Ammon's horn (tissue), 1 donor: ENCODE results near the gene MRPS15.

Source experiments
- DNase-seq: peaks from one replicate; pipeline ENCODE4 v3.0.0-alpha.2; 2016; ENCODE audit warnings: low spot score

The MRPS15 gene

DNA sequence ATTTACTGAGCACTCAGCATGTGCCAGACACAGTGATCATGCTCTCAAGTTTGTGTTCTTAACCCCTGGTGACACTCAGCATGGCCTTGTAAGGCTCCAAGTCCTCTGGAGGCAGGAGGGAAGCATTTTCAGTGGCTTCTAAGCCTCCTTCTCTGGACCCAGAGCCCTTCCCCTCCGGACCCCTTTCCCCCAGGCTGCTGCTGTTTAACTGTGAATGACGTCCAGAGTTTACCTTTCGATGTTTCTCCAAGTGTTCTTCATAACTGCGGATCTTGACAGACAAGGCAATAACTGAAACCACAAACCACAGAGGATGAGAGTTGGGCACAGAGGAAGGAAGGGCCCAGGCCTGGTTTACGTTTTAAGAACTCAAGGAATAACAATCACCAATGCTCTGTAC, 6.5 kb downstream of the MRPS15 start:
- DNase-seq: no peak

DNA sequence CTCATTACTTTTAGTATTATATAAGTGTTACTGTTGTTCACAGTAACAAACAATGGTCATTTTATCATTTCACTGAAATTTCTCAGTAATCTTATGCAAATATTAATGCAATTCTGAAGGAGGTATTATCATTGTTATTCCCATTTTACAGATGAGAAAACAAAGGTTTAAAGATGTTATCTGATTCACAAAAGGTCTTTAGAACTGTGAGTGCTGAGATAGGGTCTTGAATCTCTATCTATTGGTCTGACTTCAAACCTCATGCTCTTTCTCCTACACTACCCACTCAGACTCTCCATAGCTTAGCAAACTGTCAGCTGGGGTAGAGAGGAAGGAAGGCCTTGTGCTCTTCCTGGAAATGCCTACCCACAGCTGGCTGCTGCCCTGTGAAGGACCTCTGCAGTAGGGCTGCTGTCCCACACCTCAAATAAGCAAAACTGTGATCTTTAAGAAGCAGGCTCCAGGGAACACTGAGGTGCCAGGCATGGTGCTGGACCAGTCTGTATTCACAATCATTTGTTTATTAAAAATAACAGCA, 7.7 kb downstream of the MRPS15 start:
- DNase-seq: no peak

DNA sequence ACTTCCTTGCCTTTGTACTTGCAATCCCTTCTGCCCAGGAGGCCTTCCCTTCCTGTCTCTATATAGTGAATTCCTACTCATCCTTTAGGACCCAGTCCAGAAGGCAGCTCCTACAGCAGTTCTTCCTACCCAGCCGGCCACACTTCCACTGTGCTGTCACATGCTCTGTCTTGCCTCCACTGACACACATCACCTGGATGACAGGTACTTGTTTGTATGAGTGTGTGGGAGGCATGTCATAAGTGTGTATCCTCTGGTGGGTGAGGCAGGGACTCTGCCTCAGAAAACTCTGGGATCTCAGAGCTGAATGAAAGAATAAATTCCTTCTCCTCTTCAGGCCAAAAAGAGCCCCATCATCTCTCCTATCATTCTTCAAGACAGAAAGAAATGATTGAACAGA, 8.8 kb downstream of the MRPS15 start:
- no peak for DNase-seq

DNA sequence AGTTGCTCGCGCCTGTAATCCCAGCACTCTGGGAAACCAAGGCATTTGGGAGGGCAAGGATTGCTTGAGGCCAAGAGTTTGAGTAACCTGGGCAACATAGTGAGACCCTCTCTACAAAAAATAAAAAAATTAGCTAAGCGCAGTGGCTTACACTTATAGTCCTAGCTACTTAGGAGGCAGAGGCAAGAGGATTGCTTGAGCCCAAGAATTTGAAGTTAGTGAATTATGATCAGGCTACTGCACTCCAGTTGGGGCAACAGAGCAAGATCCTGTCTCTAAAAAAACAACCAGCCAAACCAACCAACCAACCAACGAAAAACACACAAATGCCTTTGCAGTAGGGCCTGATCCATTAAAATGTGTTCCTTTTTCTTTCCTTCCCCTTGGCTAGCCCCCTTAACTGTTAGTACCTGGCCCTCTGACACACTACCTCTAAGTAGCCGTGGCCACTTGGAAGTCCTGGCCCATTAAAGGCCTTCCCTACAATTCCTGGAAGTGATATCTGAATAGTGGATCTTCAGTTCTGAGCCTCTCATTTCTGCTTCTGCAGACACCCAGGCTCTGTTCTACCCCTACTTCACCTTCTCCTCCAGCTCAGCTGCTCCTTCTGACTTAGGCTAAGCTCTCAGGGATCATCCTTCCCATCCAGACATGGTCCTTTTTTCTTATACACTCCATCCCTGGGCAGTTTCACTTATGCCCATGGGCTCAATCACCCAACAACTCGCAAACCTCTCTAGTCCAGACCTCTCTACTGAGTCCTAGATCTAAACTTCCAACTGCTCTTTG, 10.4 kb downstream of the MRPS15 start:
- DNase-seq: no peak

DNA sequence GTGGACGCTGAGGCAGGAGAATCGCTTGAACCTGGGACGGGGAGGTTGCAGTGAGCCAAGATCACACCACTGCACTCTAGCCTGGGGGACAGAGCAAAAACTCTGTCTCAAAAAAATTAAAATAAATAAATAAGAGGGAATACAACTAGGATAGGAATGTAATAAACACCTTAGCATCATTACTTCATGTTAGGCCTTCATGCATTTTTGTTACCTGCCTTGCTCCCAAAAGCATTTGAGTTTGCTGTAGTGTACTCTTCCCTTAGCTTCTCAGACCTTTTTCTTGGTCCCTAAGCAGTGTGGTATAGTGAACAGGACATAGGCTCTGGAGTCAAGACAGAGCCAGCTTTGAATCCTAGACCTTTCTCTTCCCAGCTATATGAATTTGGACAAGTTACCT, 11.1 kb downstream of the MRPS15 start:
- DNase-seq: no peak

DNA sequence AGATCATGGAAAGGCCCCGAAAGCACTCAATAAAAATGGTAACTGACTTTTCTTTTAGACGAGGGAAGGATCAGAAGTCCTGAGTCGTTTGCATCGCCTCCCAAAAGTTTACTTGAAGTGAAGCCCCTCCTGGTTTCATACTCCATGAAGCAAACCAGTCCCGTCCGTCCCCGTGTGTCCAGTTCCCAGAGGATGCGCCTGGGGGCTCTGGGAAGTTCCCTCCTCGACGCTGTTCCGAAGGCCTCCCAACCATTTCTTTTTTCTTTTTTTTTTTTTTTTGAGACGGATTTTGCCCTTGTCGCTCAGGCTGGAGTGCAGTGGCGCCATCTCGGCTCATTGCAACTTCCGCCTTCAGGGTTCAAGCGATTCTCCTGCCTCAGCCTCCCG, 13.3 kb downstream of the MRPS15 start:
- no peak for DNase-seq

DNA sequence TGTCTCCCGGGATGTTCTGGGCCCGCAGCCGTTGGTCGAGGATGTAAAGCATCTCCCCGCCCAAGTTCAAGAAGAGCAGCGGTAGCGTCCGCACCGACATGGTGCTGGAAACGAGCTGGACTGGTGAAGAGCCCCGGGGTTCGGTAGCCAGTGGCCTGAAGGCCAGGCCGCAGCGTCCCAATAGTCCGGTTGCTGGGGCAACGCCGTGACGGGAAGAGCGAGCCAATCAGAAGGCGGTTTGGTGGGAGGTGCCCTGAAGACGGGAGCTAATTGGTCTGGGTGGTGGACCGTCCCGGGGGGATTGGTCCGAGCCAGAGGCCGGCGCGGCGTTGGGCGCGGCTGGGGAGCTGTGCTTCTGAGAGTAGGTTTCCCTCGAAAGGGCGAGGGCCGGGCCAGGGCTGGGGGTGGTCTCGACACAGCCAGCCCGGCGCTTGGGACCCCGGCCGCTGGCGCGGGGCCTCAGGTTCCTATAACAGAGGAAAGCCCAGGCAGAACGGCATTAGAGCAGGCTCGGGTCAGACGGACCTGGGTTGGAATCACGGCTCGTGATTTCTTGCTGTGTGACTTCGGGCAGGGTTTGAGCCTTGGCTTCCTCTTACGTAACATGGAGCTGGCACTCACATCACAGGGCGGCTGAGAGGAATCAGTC, 13.8 kb downstream of the MRPS15 start, which contains the start of gene OSCP1:
Gene OSCP1 (minus strand): TSS at position 182 of the 649 bp plus-strand sequence. CDS start 82 bp downstream, at position 100.
- DNase-seq: peak; percentile 98

DNA sequence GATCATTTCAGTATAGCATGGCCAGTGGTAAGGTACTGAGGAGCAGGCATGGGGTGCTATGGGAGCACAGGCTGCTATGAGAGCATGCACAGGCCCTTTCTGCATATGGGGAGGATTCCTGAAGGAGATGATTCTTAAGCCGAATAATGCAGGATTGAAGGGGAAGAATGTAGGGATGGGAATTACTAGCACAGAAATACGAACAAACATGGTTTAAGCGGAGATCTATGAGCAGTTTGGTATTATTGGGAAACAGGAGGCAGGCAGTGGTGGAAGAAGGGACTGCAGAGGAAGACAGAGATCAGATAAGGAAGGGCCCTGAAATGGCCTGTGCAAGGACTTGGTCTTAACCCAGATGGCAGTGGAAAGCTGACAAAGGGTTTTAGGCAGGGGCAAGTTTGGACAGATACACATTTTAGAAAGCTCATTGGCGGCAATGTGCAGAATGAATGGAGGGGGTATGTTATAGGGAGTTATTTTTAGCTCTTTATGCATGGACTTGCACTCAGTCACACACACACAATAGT, 15.6 kb downstream of the MRPS15 start:
- DNase-seq: no peak

DNA sequence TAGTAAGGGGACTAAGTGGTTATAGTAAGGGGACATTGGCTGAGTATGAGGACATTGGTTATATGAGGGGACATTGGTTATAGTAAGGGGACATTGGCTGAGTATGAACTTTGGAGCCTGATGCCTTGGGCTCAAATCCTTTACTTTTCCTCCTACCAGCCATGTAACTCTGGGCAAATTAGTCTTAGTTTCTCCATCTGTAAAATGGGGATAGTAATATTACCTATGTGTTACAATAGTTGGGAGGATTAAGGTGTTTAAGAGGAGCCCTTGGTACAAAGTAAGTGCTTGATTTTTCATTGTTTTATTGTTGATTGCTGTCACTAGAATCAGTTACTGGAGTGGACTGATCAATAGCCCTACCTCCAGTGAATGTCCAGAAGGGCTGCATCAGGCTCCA, 16.7 kb downstream of the MRPS15 start:
- no peak for DNase-seq

DNA sequence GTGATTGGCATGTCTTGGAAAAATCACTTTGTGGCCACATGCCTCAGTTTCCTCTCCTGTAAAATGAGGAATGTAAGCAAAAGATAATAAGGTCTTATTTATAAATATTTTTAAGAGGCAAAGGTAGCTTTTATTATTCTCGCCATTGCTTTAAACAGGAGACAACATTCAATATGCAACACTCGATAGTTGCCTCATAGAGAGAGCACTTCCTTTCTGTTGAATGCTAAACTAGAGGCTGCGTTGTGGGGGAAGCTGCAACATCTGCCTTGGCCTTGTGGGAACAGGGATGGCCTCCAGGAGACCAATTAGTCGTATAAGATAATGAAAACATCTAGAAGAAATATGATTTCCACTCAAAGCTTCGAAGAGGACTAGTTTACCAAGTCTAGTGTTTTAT, 17.4 kb downstream of the MRPS15 start:
- DNase-seq: no peak

DNA sequence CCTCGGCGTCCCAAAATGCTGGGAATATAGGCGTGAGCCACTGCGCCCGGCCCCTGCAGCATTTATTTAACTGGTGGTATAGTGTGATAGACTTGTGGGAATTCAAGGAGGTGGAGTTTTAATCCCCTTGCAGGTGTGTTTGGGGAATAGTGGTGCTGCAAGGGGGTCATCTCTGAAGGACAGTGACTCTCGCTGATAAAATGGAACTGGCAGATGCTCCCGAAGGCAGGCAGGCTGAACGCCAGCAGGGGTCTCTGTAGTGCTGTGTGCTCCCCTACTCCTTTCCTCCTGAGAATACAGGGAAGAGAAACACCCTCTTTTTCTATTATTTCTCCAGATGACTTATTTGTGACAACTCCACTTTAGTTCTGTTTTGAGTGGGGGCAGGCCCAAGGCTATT, 17.9 kb downstream of the MRPS15 start:
- DNase-seq: peak; percentile 32

DNA sequence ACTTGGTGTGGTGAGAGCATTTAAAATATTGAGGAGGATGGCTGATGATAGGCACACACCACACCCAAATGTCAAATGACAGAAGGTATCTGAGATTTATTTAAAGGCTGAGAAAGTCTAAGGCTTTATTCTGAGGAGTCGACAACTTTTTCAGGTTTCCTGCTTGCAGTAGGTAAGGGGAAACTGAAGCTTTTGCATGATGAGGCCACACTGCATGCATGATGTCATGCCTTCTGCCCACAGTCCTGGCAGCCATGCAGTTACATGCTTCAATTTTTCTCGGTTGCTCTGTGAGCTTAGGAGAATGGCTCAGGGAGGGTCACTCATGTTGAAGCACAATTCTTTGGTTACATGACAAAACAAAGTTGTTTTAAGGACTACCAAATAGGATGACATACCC, 20.9 kb downstream of the MRPS15 start:
- DNase-seq: no peak

DNA sequence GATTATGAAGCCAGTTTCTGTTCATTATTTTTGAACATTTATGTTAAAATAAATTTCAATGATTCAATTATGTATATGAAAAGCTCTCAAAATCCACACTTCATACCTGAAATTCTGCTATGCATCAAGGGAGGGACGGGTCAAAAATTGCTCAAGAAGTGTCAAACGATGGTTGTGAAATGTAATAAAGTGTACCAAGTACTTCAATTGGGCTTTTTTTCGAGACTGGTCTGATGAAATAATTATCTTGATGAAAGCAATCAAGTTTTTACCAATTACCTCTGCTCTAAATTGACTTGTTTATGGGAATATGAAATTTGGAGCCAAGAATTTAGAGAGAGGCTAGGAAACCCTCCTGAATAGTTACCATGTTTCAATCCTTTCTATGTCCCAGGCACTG, 21.8 kb downstream of the MRPS15 start:
- no peak for DNase-seq

DNA sequence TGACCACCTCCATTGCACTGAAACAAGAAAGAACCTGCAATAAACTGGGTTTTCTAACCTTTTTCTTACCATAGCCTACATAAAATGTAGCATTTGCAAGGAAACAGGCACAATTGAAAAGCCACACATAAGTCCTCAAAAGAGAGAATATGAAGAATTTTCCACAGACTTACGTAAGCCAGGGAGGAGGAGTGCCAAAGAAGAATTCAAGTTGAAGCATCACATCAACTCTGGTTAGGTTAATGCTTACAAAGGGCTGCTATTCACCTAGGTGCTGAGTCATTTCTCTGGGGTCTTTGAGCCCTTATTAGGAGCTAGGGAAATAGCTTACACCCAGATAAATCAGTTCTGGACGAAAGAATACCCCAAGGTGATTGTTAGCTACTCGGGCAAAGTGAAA, 23.5 kb downstream of the MRPS15 start:
- DNase-seq: no peak

DNA sequence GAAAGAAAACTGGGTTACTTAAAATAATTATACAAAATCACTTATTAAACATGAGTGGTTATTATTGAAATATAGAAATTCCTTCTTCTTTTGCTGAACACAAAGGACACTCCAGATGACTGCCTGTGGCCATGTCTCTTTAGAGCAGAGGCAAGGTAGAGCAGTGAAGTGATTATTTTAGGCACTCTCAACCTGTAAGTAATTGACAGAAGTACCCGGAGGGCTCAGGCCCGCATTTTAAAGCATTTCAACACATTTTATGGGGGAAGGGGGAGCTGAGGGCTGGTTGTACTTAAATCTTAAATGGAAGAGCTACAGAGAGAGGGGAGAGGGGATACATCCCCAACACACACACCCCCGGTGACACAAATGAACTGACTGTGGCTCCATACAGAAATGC, 24.1 kb downstream of the MRPS15 start:
- no peak for DNase-seq

DNA sequence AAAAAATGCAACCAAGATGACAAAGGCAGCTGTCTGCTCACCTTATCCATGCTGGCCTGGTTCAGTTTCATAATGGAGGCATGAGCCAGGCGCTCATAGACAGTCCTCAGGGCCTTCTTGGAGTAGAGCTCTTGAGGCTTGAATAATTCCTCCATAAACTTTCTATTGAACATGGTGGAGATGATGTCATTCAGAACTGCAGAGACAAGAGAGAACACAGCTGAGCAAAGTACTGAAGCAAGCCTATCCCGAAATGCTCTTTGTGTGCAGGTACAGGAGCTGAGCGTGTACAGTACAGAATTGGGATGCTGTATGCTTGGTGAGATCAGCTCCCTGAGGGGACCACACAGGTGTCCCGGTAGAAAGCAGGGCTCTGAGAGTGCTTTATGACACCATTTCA, 25.5 kb downstream of the MRPS15 start:
- DNase-seq: no peak

DNA sequence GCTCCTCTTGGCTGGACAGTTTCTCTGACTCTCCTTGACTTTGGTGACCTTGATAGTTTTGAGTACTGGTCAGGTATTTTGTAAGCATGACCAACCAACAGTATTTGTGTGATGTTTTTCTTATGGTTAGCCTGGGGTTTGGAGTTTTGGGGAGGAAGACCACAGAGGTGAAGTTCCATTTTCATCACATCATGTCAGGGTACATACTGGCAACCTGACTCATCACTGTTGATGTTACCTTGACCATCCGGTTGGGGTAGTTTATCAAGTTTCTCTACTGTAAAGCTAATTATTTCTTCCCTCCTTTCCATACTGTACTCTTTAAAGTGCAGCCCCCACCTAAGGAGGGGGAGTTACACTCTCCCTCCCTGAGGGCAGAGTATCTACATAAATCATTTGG, 27.4 kb downstream of the MRPS15 start:
- DNase-seq: no peak

DNA sequence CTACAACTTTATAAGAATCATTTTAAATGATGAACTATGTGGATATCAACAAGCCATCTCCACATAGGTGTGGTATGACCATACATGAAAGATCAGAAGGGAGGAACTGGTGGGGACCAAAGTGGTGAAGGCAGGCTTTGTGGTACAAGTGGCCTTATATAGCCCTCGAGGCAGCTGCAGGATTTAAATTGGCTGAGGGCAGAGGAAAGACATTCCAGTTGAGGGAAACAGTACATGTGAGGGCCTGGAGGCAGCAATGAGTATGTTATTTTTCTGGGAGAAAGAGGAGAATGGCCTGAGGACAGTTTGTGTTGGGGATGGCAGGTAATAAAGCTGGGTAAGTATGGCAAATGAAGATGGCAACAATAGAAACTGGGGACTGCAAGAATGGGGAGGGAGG, 31.1 kb downstream of the MRPS15 start:
- DNase-seq: no peak

DNA sequence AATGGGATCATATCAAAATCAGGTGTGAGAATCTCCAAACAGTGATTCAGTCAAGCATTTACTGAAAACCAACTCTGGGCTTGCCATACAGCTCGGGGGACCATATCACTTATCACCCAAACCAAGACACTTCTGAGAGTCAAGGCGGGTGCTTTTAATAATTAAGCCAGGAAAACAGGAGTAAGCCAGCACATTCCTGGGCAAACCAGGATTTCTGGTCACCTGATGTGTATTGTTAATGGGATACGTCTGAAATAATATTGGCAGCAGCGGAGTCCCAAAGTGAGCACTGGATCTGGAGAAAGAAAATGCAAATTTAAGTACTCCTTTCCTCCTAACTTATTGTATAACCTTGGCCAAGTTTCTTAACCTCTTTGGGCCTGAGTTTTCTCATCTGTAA, 31.6 kb downstream of the MRPS15 start:
- DNase-seq: no peak

DNA sequence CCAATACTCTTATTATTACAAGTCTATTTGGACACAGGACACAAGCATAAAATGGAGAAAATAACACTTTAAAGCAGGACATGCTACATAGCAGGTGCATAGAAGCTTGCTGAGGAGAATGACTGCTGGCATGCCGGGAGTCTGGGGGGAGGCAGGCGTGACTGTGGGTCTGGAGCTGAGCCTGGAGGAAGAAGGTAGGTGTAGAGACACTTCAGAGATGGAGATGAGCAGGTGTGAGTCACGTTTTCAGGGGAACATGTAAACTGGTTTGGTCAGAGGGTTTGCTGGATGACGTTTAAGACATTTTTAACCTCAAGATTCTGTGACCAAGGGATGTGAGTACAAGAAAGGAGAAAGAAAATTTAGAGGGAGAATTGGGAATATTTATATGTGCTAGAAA, 38.4 kb downstream of the MRPS15 start:
- DNase-seq: no peak

DNA sequence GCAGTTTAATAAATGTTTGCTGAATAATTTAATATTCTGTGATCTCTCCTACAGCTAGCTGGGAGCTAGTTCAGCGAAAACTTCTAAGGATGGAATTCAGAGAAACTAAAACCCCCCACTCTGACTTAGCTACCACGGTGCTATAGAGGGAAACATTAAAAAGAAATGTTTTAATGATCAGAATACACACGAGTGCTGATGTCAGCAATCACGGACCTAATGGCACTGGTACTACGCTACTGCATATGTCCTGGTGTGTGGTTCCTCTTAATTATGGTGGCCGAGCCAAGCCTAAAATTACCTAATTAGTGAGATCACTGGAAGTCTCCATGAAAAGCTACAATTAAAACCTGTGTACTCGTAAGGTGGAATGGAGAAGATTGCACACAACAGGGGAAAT, 42.5 kb downstream of the MRPS15 start:
- no peak for DNase-seq

DNA sequence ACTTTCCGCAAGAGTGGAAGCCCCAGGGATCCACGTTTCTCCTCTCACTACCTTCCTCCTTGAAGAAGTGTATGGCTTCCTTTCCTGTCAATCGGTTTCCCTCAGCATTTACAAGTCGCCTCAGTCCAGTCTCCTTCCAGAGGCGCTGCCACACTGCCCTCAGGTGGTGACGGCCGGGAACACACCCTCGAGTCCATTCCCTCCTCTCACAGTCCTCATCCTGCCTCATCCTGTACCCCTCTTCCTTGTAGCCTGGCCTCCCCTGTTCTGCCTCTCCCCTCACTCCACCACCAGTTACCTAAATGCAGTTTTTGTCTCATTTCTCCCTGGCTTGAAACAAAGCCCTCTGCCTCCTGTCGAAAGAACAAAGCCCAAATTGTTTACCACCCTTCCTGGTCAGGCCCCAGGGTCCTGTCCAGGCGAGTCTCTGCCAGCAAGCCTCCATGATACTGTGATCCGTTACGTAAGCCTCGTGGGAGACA, 43.3 kb downstream of the MRPS15 start:
- DNase-seq: peak; percentile 92

DNA sequence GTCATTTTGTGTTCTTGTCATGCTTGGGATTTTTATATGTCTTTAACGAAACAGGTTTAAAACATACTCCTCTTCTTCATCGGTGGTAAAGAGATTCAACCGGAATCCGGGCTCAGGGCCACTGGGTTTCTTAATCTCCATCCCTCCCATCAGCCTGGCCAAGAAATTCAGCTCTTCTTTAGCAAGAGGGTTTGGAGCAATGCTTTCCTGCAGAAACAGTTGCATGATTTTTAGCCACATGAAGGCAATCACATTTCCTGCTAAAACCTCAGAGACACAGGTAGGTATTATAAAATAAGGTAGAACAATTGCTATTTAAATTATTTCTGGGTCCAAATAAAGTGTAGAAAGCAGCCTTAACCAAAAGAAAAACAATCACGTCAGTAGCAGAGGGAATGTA, 43.8 kb downstream of the MRPS15 start:
- DNase-seq: no peak
